Measurements from ENCODE around the gene FAM200A.
"Not testable (repeated sequence)": the region's sequence is repeated elsewhere in the genome, so short reads cannot be mapped to it uniquely, and the experiment has no call there.

Gene FAM200A

GRCh38 chr7:99551767-99552463, at the start of gene FAM200A:
Gene FAM200A, minus strand, starts transcription at chr7:99552114. Its CDS starts 3,707 bp downstream, at chr7:99548407.
- peak; percentile 83 to 84 for DNase-seq

- no peak for DNase-seq
Measured at GRCh38 chr7:99599836-99600235, 47.9 kb upstream of the FAM200A start.

- DNase-seq: no peak
Measured at GRCh38 chr7:99597762-99598501, 46.0 kb upstream of the FAM200A start, which contains the start of gene TMEM225B. Gene TMEM225B, plus strand, starts transcription at chr7:99598267. Its CDS starts 6,122 bp downstream, at chr7:99604389.

GRCh38 chr7:99596408-99596955, 44.6 kb upstream of the FAM200A start:
- DNase-seq: no peak

GRCh38 chr7:99594948-99595745, 43.2 kb upstream of the FAM200A start:
- DNase-seq: no peak

GRCh38 chr7:99588868-99589267, 37.0 kb upstream of the FAM200A start:
- no peak for DNase-seq

GRCh38 chr7:99580778-99581332, 28.9 kb upstream of the FAM200A start:
- not testable (repeated sequence) for DNase-seq

- peak; percentile 3 to 40 for DNase-seq
Measured at GRCh38 chr7:99579956-99580777, 28.3 kb upstream of the FAM200A start.

- peak in 1 of 2 donors; percentile 6 for DNase-seq
Measured at GRCh38 chr7:99579281-99579955, 27.5 kb upstream of the FAM200A start.

- DNase-seq: no peak
Measured at GRCh38 chr7:99576251-99576650, 24.3 kb upstream of the FAM200A start.

GRCh38 chr7:99573257-99573656, 21.3 kb upstream of the FAM200A start:
- no peak for DNase-seq

- DNase-seq: no peak
Measured at GRCh38 chr7:99571768-99572167, 19.9 kb upstream of the FAM200A start.

GRCh38 chr7:99568770-99569169, 16.9 kb upstream of the FAM200A start:
- DNase-seq: not testable (repeated sequence)

- no peak for DNase-seq
Measured at GRCh38 chr7:99563650-99564049, 11.7 kb upstream of the FAM200A start.

GRCh38 chr7:99562832-99563231, 10.9 kb upstream of the FAM200A start:
- DNase-seq: no peak

- no peak for DNase-seq
Measured at GRCh38 chr7:99562114-99562784, 10.3 kb upstream of the FAM200A start.

- no peak for DNase-seq
Measured at GRCh38 chr7:99561737-99562051, 9.8 kb upstream of the FAM200A start.

- no peak for DNase-seq
Measured at GRCh38 chr7:99560834-99561736, 9.2 kb upstream of the FAM200A start.

- no peak for DNase-seq
Measured at GRCh38 chr7:99559175-99559915, 7.4 kb upstream of the FAM200A start.
